ENCODE measurements around the gene TMEM271. TPM values are rescaled to one million over a fixed set of nuclear protein-coding genes. Genes with fewer than 3 reads are reported as not detected.

The TMEM271 gene
- total RNA-seq, 1 donor from 2014 or later: not detected

- no peak for TF ChIP-seq CTCF (IDR thresholded peaks at IDR 0.05)
- DNase-seq (peak; percentile 17), ATAC-seq (no peak)
- Histone ChIP-seq H3K4me3 (no peak overlapping the region), H3K27me3 (ENCODE audit: low read depth) (no peaks in the 10 kb centered on the region), H3K36me3 (peaks cover 83% of the 10 kb centered on the region), H3K4me1 (no peaks in the 10 kb centered on the region), H3K9me3 (no peaks in the 10 kb centered on the region), H3K27ac (no peak overlapping the region)
- intact Hi-C loops (cut with DNase I): no loop called here
Measured at GRCh38 chr4:535924-536281, 40.2 kb downstream of the TMEM271 start.

GRCh38 chr4:535181-535923 is 40.7 kb downstream of the TMEM271 start:
- DNase-seq (peak; percentile 35), ATAC-seq (no peak)
- no peaks in the 10 kb centered on the region for H3K4me1 ChIP-seq
- H3K36me3 ChIP-seq: peaks cover 88% of the 10 kb centered on the region
- H3K9me3 ChIP-seq: no peaks in the 10 kb centered on the region
- TF ChIP-seq CTCF (IDR thresholded peaks at IDR 0.05): no peak
- H3K27ac ChIP-seq: no peak overlapping the region
- intact Hi-C loops (cut with DNase I): no loop called here
- H3K4me3 ChIP-seq: no peak overlapping the region
- H3K27me3 ChIP-seq (ENCODE audit: low read depth): no peaks in the 10 kb centered on the region

- ATAC-seq: no peak
- DNase-seq: no peak
- H3K4me1 ChIP-seq: no peaks in the 10 kb centered on the region
- H3K36me3 ChIP-seq: peaks cover 95% of the 10 kb centered on the region
- H3K27me3 ChIP-seq (ENCODE audit: low read depth): no peaks in the 10 kb centered on the region
- H3K9me3 ChIP-seq: no peaks in the 10 kb centered on the region
- H3K4me3 ChIP-seq: no peak overlapping the region
- TF ChIP-seq CTCF (IDR thresholded peaks at IDR 0.05): no peak
- H3K27ac ChIP-seq: no peak overlapping the region
- intact Hi-C loops (cut with DNase I): no loop called here
Measured at GRCh38 chr4:534576-535151, 41.4 kb downstream of the TMEM271 start.

- DNase-seq: no peak
- no peak for TF ChIP-seq CTCF (IDR thresholded peaks at IDR 0.05)
- no peak overlapping the region for H3K4me3 ChIP-seq
- no peaks in the 10 kb centered on the region for H3K9me3 ChIP-seq
- no peak for ATAC-seq
- H3K4me1 ChIP-seq: no peaks in the 10 kb centered on the region
- no peak overlapping the region for H3K27ac ChIP-seq
- H3K27me3 ChIP-seq (ENCODE audit: low read depth): no peaks in the 10 kb centered on the region
- peaks cover 96% of the 10 kb centered on the region for H3K36me3 ChIP-seq
- intact Hi-C loops (cut with DNase I): no loop called here
Measured at GRCh38 chr4:534101-534575, 42.0 kb downstream of the TMEM271 start.

- Histone ChIP-seq H3K4me1 (no peaks in the 10 kb centered on the region), H3K9me3 (no peaks in the 10 kb centered on the region), H3K27ac (no peak overlapping the region), H3K27me3 (ENCODE audit: low read depth) (no peaks in the 10 kb centered on the region), H3K36me3 (peaks cover 96% of the 10 kb centered on the region), H3K4me3 (no peak overlapping the region)
- intact Hi-C loops (cut with DNase I): no loop called here
- ATAC-seq (no peak), DNase-seq (peak; percentile 23)
- no peak for TF ChIP-seq CTCF (IDR thresholded peaks at IDR 0.05)
Measured at GRCh38 chr4:533318-534100, 42.6 kb downstream of the TMEM271 start.

Measured in lower lobe of right lung (tissue), 2 donors.